Measurements from ENCODE around the gene PAPPA2. TPM values are rescaled to one million over a fixed set of nuclear protein-coding genes. Genes with fewer than 3 reads are reported as not detected.

The PAPPA2 gene
- total RNA-seq, 5 donors from 2014 or later (not counting 1 experiment from before 2014, with no cell fraction given): 0.03 to 0.06 TPM; not detected in 3

- peaks cover 0 to 3% of the 10 kb centered on the region in 2 experiments for H3K27me3 ChIP-seq (replicated peaks in 1 of 2; ENCODE audit: control insufficient read depth in 2 of 2, extremely low read depth in 1 of 2, insufficient read depth in 2 of 2, low read length in 1 of 2)
- H3K4me3 ChIP-seq (ENCODE audit: control insufficient read depth in 1 of 2, extremely low read depth in 1 of 2, low read length in 1 of 2): no peak overlapping the region
- ATAC-seq (replicated peaks in 1 of 4): no peak
- 84% methylated on average over 3 of the region's 9 CpGs for WGBS (ENCODE audit: insufficient coverage)
- no peak for DNase-seq
- ChIA-PET POLR2A (no interaction called here), CTCF (interaction anchor here in 1 of 2 donors (0.5 to 0.7 kb wide), 2 partner anchors 9 to 50 kb away, joined by 3 to 5 read pairs; no protein-coding TSS in a partner anchor)
- no peak overlapping the region for H3K27ac ChIP-seq (ENCODE audit: low read length)
- Mint-ChIP-seq H3K36me3 (no peaks in the 10 kb centered on the region), H3K4me1 (no peaks in the 10 kb centered on the region), H3K4me3 (no peak overlapping the region), H3K9me3 (peaks cover 0 to 4% (median 3%) of the 10 kb centered on the region in 3 donors), H3K27me3 (peaks cover 1 to 3% of the 10 kb centered on the region in 2 donors), H3K27ac (no peak overlapping the region)
- H3K4me1 ChIP-seq (ENCODE audit: control insufficient read depth in 1 of 2, extremely low read depth in 1 of 2, insufficient read depth in 2 of 2, low read length in 2 of 2): no peaks in the 10 kb centered on the region
- H3K9me3 ChIP-seq: no peaks in the 10 kb centered on the region
- H3K36me3 ChIP-seq (ENCODE audit: control insufficient read depth in 2 of 2, extremely low read depth in 1 of 2, insufficient read depth in 1 of 2, low read length in 1 of 2): no peaks in the 10 kb centered on the region
These were observed 17.8 kb downstream of the PAPPA2 start for GRCh38 chr1:176480750-176481149.

- H3K4me3 ChIP-seq (ENCODE audit: control insufficient read depth in 1 of 2, extremely low read depth in 1 of 2, low read length in 1 of 2): no peak overlapping the region
- Mint-ChIP-seq H3K27me3 (peaks cover 0 to 3% of the 10 kb centered on the region in 2 donors), H3K9me3 (peaks cover 0 to 4% (median 3%) of the 10 kb centered on the region in 3 donors), H3K27ac (no peak overlapping the region), H3K4me1 (no peaks in the 10 kb centered on the region), H3K4me3 (no peak overlapping the region), H3K36me3 (no peaks in the 10 kb centered on the region)
- CTCF ChIA-PET: no interaction called here
- DNase-seq (no peak), ATAC-seq (replicated peaks in 1 of 4) (no peak)
- POLR2A ChIA-PET: no interaction called here
- H3K4me1 ChIP-seq (ENCODE audit: control insufficient read depth in 1 of 2, extremely low read depth in 1 of 2, insufficient read depth in 2 of 2, low read length in 2 of 2): no peaks in the 10 kb centered on the region
- H3K27ac ChIP-seq (ENCODE audit: low read length): no peak overlapping the region
- H3K27me3 ChIP-seq (replicated peaks in 1 of 2; ENCODE audit: control insufficient read depth in 2 of 2, extremely low read depth in 1 of 2, insufficient read depth in 2 of 2, low read length in 1 of 2): peaks cover 0 to 3% of the 10 kb centered on the region in 2 experiments
- 30% methylated on average over 1 of the region's 1 CpG for WGBS (ENCODE audit: insufficient coverage)
- no peaks in the 10 kb centered on the region for H3K36me3 ChIP-seq (ENCODE audit: control insufficient read depth in 2 of 2, extremely low read depth in 1 of 2, insufficient read depth in 1 of 2, low read length in 1 of 2)
- H3K9me3 ChIP-seq: no peaks in the 10 kb centered on the region
These were observed 22.1 kb downstream of the PAPPA2 start for GRCh38 chr1:176485083-176485482.

- no peaks in the 10 kb centered on the region for H3K4me1 ChIP-seq (ENCODE audit: control insufficient read depth in 1 of 2, extremely low read depth in 1 of 2, insufficient read depth in 2 of 2, low read length in 2 of 2)
- Mint-ChIP-seq H3K27ac (no peak overlapping the region), H3K27me3 (peaks cover 0 to 5% of the 10 kb centered on the region in 2 donors), H3K9me3 (no peaks in the 10 kb centered on the region), H3K4me1 (no peaks in the 10 kb centered on the region), H3K4me3 (no peak overlapping the region), H3K36me3 (no peaks in the 10 kb centered on the region)
- no peak overlapping the region for H3K4me3 ChIP-seq (ENCODE audit: control insufficient read depth in 1 of 2, extremely low read depth in 1 of 2, low read length in 1 of 2)
- 70% methylated on average over 2 of the region's 5 CpGs for WGBS (ENCODE audit: insufficient coverage)
- H3K36me3 ChIP-seq (ENCODE audit: control insufficient read depth in 2 of 2, extremely low read depth in 1 of 2, insufficient read depth in 1 of 2, low read length in 1 of 2): no peaks in the 10 kb centered on the region
- DNase-seq (no peak), ATAC-seq (replicated peaks in 1 of 4) (no peak)
- H3K27ac ChIP-seq (ENCODE audit: low read length): no peak overlapping the region
- POLR2A ChIA-PET: no interaction called here
- H3K9me3 ChIP-seq: no peaks in the 10 kb centered on the region
- CTCF ChIA-PET: no interaction called here
- no peaks in the 10 kb centered on the region for H3K27me3 ChIP-seq (replicated peaks in 1 of 2; ENCODE audit: control insufficient read depth in 2 of 2, extremely low read depth in 1 of 2, insufficient read depth in 2 of 2, low read length in 1 of 2)
These were observed 31.5 kb downstream of the PAPPA2 start for GRCh38 chr1:176494436-176494835.

- ATAC-seq (replicated peaks in 1 of 4): no peak
- no peak overlapping the region for H3K27ac Mint-ChIP-seq
- H3K4me3 Mint-ChIP-seq: no peak overlapping the region
- no peaks in the 10 kb centered on the region for H3K27me3 Mint-ChIP-seq
- H3K9me3 ChIP-seq: no peaks in the 10 kb centered on the region
- DNase-seq: no peak
- H3K9me3 Mint-ChIP-seq: no peaks in the 10 kb centered on the region
- no CpG with 5 or more reads among the region's 1 CpG for WGBS (ENCODE audit: insufficient coverage)
- H3K4me3 ChIP-seq (ENCODE audit: control insufficient read depth in 1 of 2, extremely low read depth in 1 of 2, low read length in 1 of 2): no peak overlapping the region
- H3K27ac ChIP-seq (ENCODE audit: low read length): no peak overlapping the region
- ChIA-PET POLR2A (no interaction called here), CTCF (no interaction called here)
- H3K4me1 ChIP-seq (ENCODE audit: control insufficient read depth in 1 of 2, extremely low read depth in 1 of 2, insufficient read depth in 2 of 2, low read length in 2 of 2): no peaks in the 10 kb centered on the region
- H3K27me3 ChIP-seq (replicated peaks in 1 of 2; ENCODE audit: control insufficient read depth in 2 of 2, extremely low read depth in 1 of 2, insufficient read depth in 2 of 2, low read length in 1 of 2): no peaks in the 10 kb centered on the region
- H3K4me1 Mint-ChIP-seq: no peaks in the 10 kb centered on the region
- no peaks in the 10 kb centered on the region for H3K36me3 Mint-ChIP-seq
- H3K36me3 ChIP-seq (ENCODE audit: control insufficient read depth in 2 of 2, extremely low read depth in 1 of 2, insufficient read depth in 1 of 2, low read length in 1 of 2): no peaks in the 10 kb centered on the region
These were observed 36.7 kb downstream of the PAPPA2 start for GRCh38 chr1:176499671-176500070.

- WGBS (ENCODE audit: insufficient coverage): no CpG with 5 or more reads among the region's 2 CpGs
- H3K4me3 ChIP-seq (ENCODE audit: control insufficient read depth in 1 of 2, extremely low read depth in 1 of 2, low read length in 1 of 2): no peak overlapping the region
- H3K4me1 ChIP-seq (ENCODE audit: control insufficient read depth in 1 of 2, extremely low read depth in 1 of 2, insufficient read depth in 2 of 2, low read length in 2 of 2): no peaks in the 10 kb centered on the region
- no peaks in the 10 kb centered on the region for H3K9me3 ChIP-seq
- DNase-seq (no peak), ATAC-seq (replicated peaks in 1 of 4) (no peak)
- peaks cover 0 to 3% of the 10 kb centered on the region in 2 donors for H3K27me3 Mint-ChIP-seq
- H3K36me3 Mint-ChIP-seq: no peaks in the 10 kb centered on the region
- no peak overlapping the region for H3K27ac ChIP-seq (ENCODE audit: low read length)
- no peak overlapping the region for H3K27ac Mint-ChIP-seq
- no peaks in the 10 kb centered on the region for H3K36me3 ChIP-seq (ENCODE audit: control insufficient read depth in 2 of 2, extremely low read depth in 1 of 2, insufficient read depth in 1 of 2, low read length in 1 of 2)
- no peaks in the 10 kb centered on the region for H3K27me3 ChIP-seq (replicated peaks in 1 of 2; ENCODE audit: control insufficient read depth in 2 of 2, extremely low read depth in 1 of 2, insufficient read depth in 2 of 2, low read length in 1 of 2)
- POLR2A ChIA-PET: no interaction called here
- H3K9me3 Mint-ChIP-seq: no peaks in the 10 kb centered on the region
- CTCF ChIA-PET: no interaction called here
- H3K4me3 Mint-ChIP-seq: no peak overlapping the region
- H3K4me1 Mint-ChIP-seq: no peaks in the 10 kb centered on the region
These were observed 38.6 kb downstream of the PAPPA2 start for GRCh38 chr1:176501599-176501998.

GRCh38 chr1:176504848-176505553 is 42.0 kb downstream of the PAPPA2 start:
- no peak for ATAC-seq (replicated peaks in 1 of 4)
- Histone ChIP-seq H3K4me1 (ENCODE audit: control insufficient read depth in 1 of 2, extremely low read depth in 1 of 2, insufficient read depth in 2 of 2, low read length in 2 of 2) (no peaks in the 10 kb centered on the region), H3K27ac (ENCODE audit: low read length) (no peak overlapping the region), H3K4me3 (ENCODE audit: control insufficient read depth in 1 of 2, extremely low read depth in 1 of 2, low read length in 1 of 2) (no peak overlapping the region), H3K27me3 (replicated peaks in 1 of 2; ENCODE audit: control insufficient read depth in 2 of 2, extremely low read depth in 1 of 2, insufficient read depth in 2 of 2, low read length in 1 of 2) (no peaks in the 10 kb centered on the region), H3K36me3 (ENCODE audit: control insufficient read depth in 2 of 2, extremely low read depth in 1 of 2, insufficient read depth in 1 of 2, low read length in 1 of 2) (no peaks in the 10 kb centered on the region), H3K9me3 (no peaks in the 10 kb centered on the region)
- H3K4me1 Mint-ChIP-seq: no peaks in the 10 kb centered on the region
- DNase-seq: no peak
- POLR2A ChIA-PET: no interaction called here
- WGBS (ENCODE audit: insufficient coverage): 53% methylated on average over 2 of the region's 5 CpGs
- peaks cover 3 to 4% of the 10 kb centered on the region in 2 donors for H3K27me3 Mint-ChIP-seq
- CTCF ChIA-PET: no interaction called here
- no peak overlapping the region for H3K27ac Mint-ChIP-seq
- no peaks in the 10 kb centered on the region for H3K9me3 Mint-ChIP-seq
- no peaks in the 10 kb centered on the region for H3K36me3 Mint-ChIP-seq
- H3K4me3 Mint-ChIP-seq: no peak overlapping the region
